Trophoblast cell (in vitro differentiated cells and primary cell): ENCODE measurements around the gene TRPV4.

Experiments used
- DNase-seq, 2 donors: peaks; one replicate each; pipeline ENCODE4 v3.0.0-alpha.2; 2016
- H2AFZ ChIP-seq: 2 replicates; pipeline ENCODE4 v1.6.1; 2013; ENCODE audit warnings: low read length, moderate library complexity, mild to moderate bottlenecking; ENCODE audit not compliant: insufficient read depth, poor library complexity
- H2AK5ac ChIP-seq: 2 replicates; pipeline ENCODE4 v1.6.1; 2013; ENCODE audit warnings: mild to moderate bottlenecking, low read length
- H2BK120ac ChIP-seq: 2 replicates; pipeline ENCODE4 v1.6.1; 2013; ENCODE audit warnings: low read length, mild to moderate bottlenecking, moderate library complexity; ENCODE audit not compliant: insufficient read depth, poor library complexity
- H2BK12ac ChIP-seq: 2 replicates; pipeline ENCODE4 v1.6.1; 2013; ENCODE audit warnings: mild to moderate bottlenecking, low read length, moderate library complexity
- H2BK5ac ChIP-seq: 2 replicates; pipeline ENCODE4 v1.6.1; 2013; ENCODE audit warnings: low read length, low read depth, moderate library complexity, mild to moderate bottlenecking; ENCODE audit not compliant: poor library complexity
- H3K14ac ChIP-seq: 2 replicates; pipeline ENCODE4 v1.6.1; 2013; ENCODE audit warnings: mild to moderate bottlenecking, low read length
- H3K18ac ChIP-seq: 2 replicates; pipeline ENCODE4 v1.6.1; 2013; ENCODE audit warnings: mild to moderate bottlenecking, low read length
- H3K23ac ChIP-seq: 2 replicates; pipeline ENCODE4 v1.6.1; 2013; ENCODE audit warnings: low read length
- H3K27ac ChIP-seq: 2 replicates; pipeline ENCODE4 v1.5.1; 2013; ENCODE audit warnings: low read depth, mild to moderate bottlenecking, inconsistent platforms, low read length, moderate library complexity
- H3K27me3 ChIP-seq: 2 replicates; pipeline ENCODE4 v1.6.1; 2013; ENCODE audit warnings: inconsistent platforms, mild to moderate bottlenecking, low read length, moderate library complexity; ENCODE audit not compliant: insufficient read depth
- H3K36me3 ChIP-seq, 2 experiments: 1 replicate in 1 of 2; 2 replicates in 1 of 2; pipeline ENCODE4 v1.6.1; 2013; ENCODE audit warnings: low read length in 2 of 2, mild to moderate bottlenecking in 2 of 2, moderate library complexity in 1 of 2; ENCODE audit not compliant: insufficient read depth in 2 of 2, control insufficient read depth in 1 of 2
- H3K4ac ChIP-seq: 2 replicates; pipeline ENCODE4 v1.6.1; 2013; ENCODE audit warnings: low read depth, mild to moderate bottlenecking, low read length, moderate library complexity
- H3K4me1 ChIP-seq, 2 experiments: 1 replicate in 1 of 2; 2 replicates in 1 of 2; pipeline ENCODE4 v1.6.1; 2013; ENCODE audit warnings: low read length in 2 of 2, mild to moderate bottlenecking in 2 of 2, moderate library complexity in 1 of 2; ENCODE audit not compliant: insufficient read depth in 2 of 2, control insufficient read depth in 1 of 2
- H3K4me2 ChIP-seq: 2 replicates; pipeline ENCODE4 v1.6.1; 2013; ENCODE audit warnings: inconsistent platforms, mild to moderate bottlenecking, low read length, moderate library complexity
- H3K4me3 ChIP-seq: 2 replicates; pipeline ENCODE4 v1.5.1; 2013; ENCODE audit warnings: mild to moderate bottlenecking, low read depth, low read length, inconsistent platforms
- H3K79me1 ChIP-seq: one replicate; pipeline ENCODE4 v1.6.1; 2013; ENCODE audit warnings: low read length
- H3K79me2 ChIP-seq: 2 replicates; pipeline ENCODE4 v1.6.1; 2013; ENCODE audit warnings: low read length, mild to moderate bottlenecking; ENCODE audit not compliant: control insufficient read depth, insufficient read depth, poor library complexity
- H3K9ac ChIP-seq: 2 replicates; pipeline ENCODE4 v1.6.1; 2013; ENCODE audit warnings: mild to moderate bottlenecking, low read length
- H3K9me3 ChIP-seq: 2 replicates; pipeline ENCODE4 v1.6.1; 2013; ENCODE audit warnings: low read depth, mild to moderate bottlenecking, control low read depth, inconsistent platforms, low read length; ENCODE audit not compliant: insufficient read depth
- H4K12ac ChIP-seq: 2 replicates; pipeline ENCODE4 v1.6.1; 2013; ENCODE audit warnings: low read depth, mild to moderate bottlenecking, low read length, moderate library complexity
- H4K8ac ChIP-seq: 2 replicates; pipeline ENCODE4 v1.6.1; 2013; ENCODE audit warnings: low read depth, mild to moderate bottlenecking, low read length, moderate library complexity
- H4K91ac ChIP-seq: one replicate; pipeline ENCODE4 v1.6.1; 2013; ENCODE audit warnings: low read depth, mild to moderate bottlenecking, low read length, moderate library complexity
- WGBS: extraction: QIAGEN DNeasy Blood & Tissue Kit; methylation state at CpG from one replicate; pipeline ENCODE4 v1.1.7; 2013; ENCODE audit warnings: missing lambda C conversion rate; ENCODE audit not compliant: insufficient read length, insufficient coverage; ENCODE audit errors: extremely low coverage; 5-methylcytosine and 5-hydroxymethylcytosine counted together

The TRPV4 gene

GRCh38 chr12:109835827-109836226 is 2.6 kb upstream of the TRPV4 start:
- H3K18ac ChIP-seq: no peak overlapping the region
- no peak overlapping the region for H4K91ac ChIP-seq
- no peak overlapping the region for H3K9ac ChIP-seq
- DNase-seq: no peak
- H2AFZ ChIP-seq: no peak overlapping the region
- no peak overlapping the region for H3K27ac ChIP-seq
- no peak overlapping the region for H3K14ac ChIP-seq
- H2BK12ac ChIP-seq: no peak overlapping the region
- no peak overlapping the region for H3K4me2 ChIP-seq
- H3K4ac ChIP-seq: no peak overlapping the region
- H2BK120ac ChIP-seq: no peak overlapping the region
- no peak overlapping the region for H3K23ac ChIP-seq
- no CpG with 5 or more reads among the region's 4 CpGs for WGBS
- no peaks in the 10 kb centered on the region for H3K27me3 ChIP-seq
- H4K12ac ChIP-seq: no peak overlapping the region
- H3K4me1 ChIP-seq: peaks cover 4 to 11% of the 10 kb centered on the region in 2 experiments
- H4K8ac ChIP-seq: no peak overlapping the region
- H2AK5ac ChIP-seq: no peak overlapping the region
- no peaks in the 10 kb centered on the region for H3K9me3 ChIP-seq
- no peak overlapping the region for H2BK5ac ChIP-seq
- peaks cover 5% of the 10 kb centered on the region for H3K79me1 ChIP-seq
- H3K79me2 ChIP-seq: peaks cover 4% of the 10 kb centered on the region
- H3K4me3 ChIP-seq: no peak overlapping the region
- H3K36me3 ChIP-seq: no peaks in the 10 kb centered on the region

- no peak overlapping the region for H3K27ac ChIP-seq
- peak overlapping the region; percentile 47 for H2BK120ac ChIP-seq
- peak overlapping the region; percentile 77 for H3K4me2 ChIP-seq
- H3K27me3 ChIP-seq: no peaks in the 10 kb centered on the region
- peaks cover 5% of the 10 kb centered on the region for H3K79me1 ChIP-seq
- H4K91ac ChIP-seq: peak overlapping the region; percentile 77
- peak overlapping the region; percentile 61 for H3K4ac ChIP-seq
- peak overlapping the region; percentile 75 for H3K4me3 ChIP-seq
- peak overlapping the region; percentile 72 for H3K14ac ChIP-seq
- peaks cover 4% of the 10 kb centered on the region for H3K79me2 ChIP-seq
- H4K8ac ChIP-seq: peak overlapping the region; percentile 78
- H3K18ac ChIP-seq: peak overlapping the region; percentile 85
- peak overlapping the region; percentile 35 for H2AK5ac ChIP-seq
- no CpG with 5 or more reads among the region's 31 CpGs for WGBS
- no peaks in the 10 kb centered on the region for H3K36me3 ChIP-seq
- DNase-seq: no peak
- H2BK12ac ChIP-seq: peak overlapping the region; percentile 12
- no peaks in the 10 kb centered on the region for H3K9me3 ChIP-seq
- no peak overlapping the region for H2BK5ac ChIP-seq
- H3K23ac ChIP-seq: no peak overlapping the region
- H3K9ac ChIP-seq: peak overlapping the region; percentile 49
- peak overlapping the region; percentile 20 for H2AFZ ChIP-seq
- peaks cover 4 to 11% of the 10 kb centered on the region in 2 experiments for H3K4me1 ChIP-seq
- H4K12ac ChIP-seq: peak overlapping the region; percentile 34
Measured at GRCh38 chr12:109832541-109833306, 474 bp downstream of the TRPV4 start.

DNA sequence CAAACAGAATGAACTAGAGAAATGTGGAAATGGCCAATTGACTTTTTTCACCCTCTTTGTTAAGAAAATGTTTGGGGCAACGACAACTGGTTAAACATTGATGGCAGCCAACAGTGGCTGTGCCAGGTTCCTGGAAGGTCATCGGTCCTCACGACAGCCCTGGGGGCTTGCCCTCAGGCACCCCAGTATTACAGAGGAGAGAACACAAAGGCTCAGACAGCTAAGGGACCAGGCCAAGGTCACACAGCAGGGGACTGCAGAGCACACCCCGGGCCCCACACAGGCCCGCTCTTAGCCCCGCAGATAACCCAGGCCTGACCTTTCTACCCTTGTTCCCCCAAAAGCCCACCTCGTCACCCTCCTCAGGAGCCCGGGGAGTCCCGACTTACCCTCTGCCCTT is 1.3 kb downstream of the TRPV4 start:
- no peak overlapping the region for H3K9ac ChIP-seq
- H4K8ac ChIP-seq: no peak overlapping the region
- no peak overlapping the region for H4K91ac ChIP-seq
- H3K4me2 ChIP-seq: no peak overlapping the region
- peaks cover 4% of the 10 kb centered on the region for H3K79me2 ChIP-seq
- H3K9me3 ChIP-seq: no peaks in the 10 kb centered on the region
- H2BK5ac ChIP-seq: no peak overlapping the region
- H2BK120ac ChIP-seq: no peak overlapping the region
- H3K36me3 ChIP-seq: no peaks in the 10 kb centered on the region
- no peak overlapping the region for H4K12ac ChIP-seq
- no peak overlapping the region for H3K23ac ChIP-seq
- peaks cover 4 to 11% of the 10 kb centered on the region in 2 experiments for H3K4me1 ChIP-seq
- no peak overlapping the region for H3K18ac ChIP-seq
- H3K27ac ChIP-seq: no peak overlapping the region
- H2BK12ac ChIP-seq: no peak overlapping the region
- H3K14ac ChIP-seq: no peak overlapping the region
- H2AK5ac ChIP-seq: no peak overlapping the region
- no peak overlapping the region for H3K4ac ChIP-seq
- no peak overlapping the region for H3K4me3 ChIP-seq
- no peak for DNase-seq
- WGBS: no CpG with 5 or more reads among the region's 9 CpGs
- H3K79me1 ChIP-seq: peaks cover 5% of the 10 kb centered on the region
- no peaks in the 10 kb centered on the region for H3K27me3 ChIP-seq
- H2AFZ ChIP-seq: no peak overlapping the region

DNA sequence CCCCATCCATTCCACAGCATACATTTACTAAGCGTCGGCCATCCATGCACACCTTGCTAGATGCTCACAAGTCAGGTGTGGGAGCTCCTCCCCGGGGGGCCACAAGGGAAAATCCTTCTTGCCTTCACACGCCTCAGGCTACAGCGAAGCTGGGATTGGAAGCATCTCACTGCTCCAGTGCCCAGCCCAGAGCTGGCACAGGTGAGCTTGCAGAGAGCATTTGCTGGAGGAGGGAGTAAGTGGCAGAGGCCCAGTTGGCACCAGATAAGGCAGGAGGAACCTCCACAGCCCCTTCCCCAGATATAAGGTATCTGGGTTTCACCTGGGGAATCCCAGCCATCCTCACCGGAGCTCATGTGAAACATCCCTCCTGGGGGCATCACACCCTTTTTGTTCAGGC is 1.8 kb downstream of the TRPV4 start:
- no peaks in the 10 kb centered on the region for H3K27me3 ChIP-seq
- WGBS: no CpG with 5 or more reads among the region's 6 CpGs

More for the DNA sequence above, 1.8 kb downstream of the TRPV4 start:
- no peak overlapping the region for H4K8ac ChIP-seq
- DNase-seq: no peak
- no peak overlapping the region for H2BK120ac ChIP-seq
- H2AK5ac ChIP-seq: no peak overlapping the region
- no peak overlapping the region for H3K18ac ChIP-seq
- no peak overlapping the region for H3K9ac ChIP-seq
- H3K4ac ChIP-seq: no peak overlapping the region
- H3K14ac ChIP-seq: no peak overlapping the region
- no peak overlapping the region for H3K23ac ChIP-seq
- H3K4me3 ChIP-seq: no peak overlapping the region
- H2AFZ ChIP-seq: no peak overlapping the region
- H3K36me3 ChIP-seq: no peaks in the 10 kb centered on the region
- H3K4me1 ChIP-seq: peaks cover 4 to 11% of the 10 kb centered on the region in 2 experiments
- H3K4me2 ChIP-seq: no peak overlapping the region
- no peak overlapping the region for H2BK5ac ChIP-seq
- H3K79me1 ChIP-seq: peaks cover 5% of the 10 kb centered on the region
- H3K27ac ChIP-seq: no peak overlapping the region
- no peaks in the 10 kb centered on the region for H3K9me3 ChIP-seq
- no peak overlapping the region for H4K12ac ChIP-seq
- no peak overlapping the region for H4K91ac ChIP-seq
- H3K79me2 ChIP-seq: peaks cover 4% of the 10 kb centered on the region
- H2BK12ac ChIP-seq: no peak overlapping the region
